Stomach (tissue), 9 donors: ENCODE measurements around the gene TCP11L2. TPM values are rescaled to one million over a fixed set of nuclear protein-coding genes. Genes with fewer than 3 reads are reported as not detected.
A peak's percentile ranks its signal among the peaks of the same experiment; 100 is the strongest.

ENCODE experiments used
- DNase-seq, 2 donors: peaks; one replicate each; pipeline versions ENCODE4 v3.0.0 to v3.0.0-alpha.2; 2013 to 2019
- H3K27ac ChIP-seq, 5 donors: fragments of 200-600 bp in 4 of 5; sonication (generic) in 4 of 5; one replicate each; pipeline ENCODE4 v1.5.1; 2013 to 2019; ENCODE audit warnings: mild to moderate bottlenecking in 1 of 5, moderate library complexity in 1 of 5
- H3K27me3 ChIP-seq, 3 donors: fragments of 200-600 bp; sonication (generic); one replicate each; pipeline ENCODE4 v1.5.1; 2017 to 2019; ENCODE audit warnings: mixed run types in 1 of 3
- H3K36me3 ChIP-seq, 4 donors: fragments of 200-600 bp; sonication (generic); 1 replicate in 3 of 4; 2 replicates in 1 of 4; pipeline ENCODE4 v1.5.1; 2016 to 2019
- H3K4me1 ChIP-seq, 4 donors: fragments of 200-600 bp; sonication (generic); one replicate each; pipeline ENCODE4 v1.5.1; 2016 to 2019
- H3K4me3 ChIP-seq, 4 donors: fragments of 200-600 bp; sonication (generic) in 3 of 4; one replicate each; pipeline ENCODE4 v1.5.1; 2016 to 2019; ENCODE audit warnings: mild to moderate bottlenecking in 1 of 4
- H3K9me3 ChIP-seq, 4 donors: fragments of 200-600 bp; sonication (generic); one replicate each; pipeline ENCODE4 v1.5.1; 2016 to 2019
- EP300 ChIP-seq: sonication (generic); formaldehyde crosslinking; IDR thresholded peaks from one replicate; pipeline ENCODE4 v1.6.1; 2017; ENCODE audit warnings: antibody characterized with exemption
- POLR2A ChIP-seq, 4 donors: fragments of 450-650 bp; IDR thresholded peaks; one replicate each; pipeline ENCODE4 v1.6.1; 2016; ENCODE audit warnings: antibody characterized with exemption in 4 of 4, control low read depth in 2 of 4, mild to moderate bottlenecking in 1 of 4, moderate library complexity in 1 of 4
- POLR2AphosphoS5 ChIP-seq, 3 donors: sonication (generic); formaldehyde crosslinking; IDR thresholded peaks; one replicate each; pipeline ENCODE4 v1.6.1; 2016; ENCODE audit warnings: antibody characterized with exemption in 3 of 3
- WGBS, 5 donors: extraction: QIAGEN DNeasy Blood & Tissue Kit in 3 of 5; methylation state at CpG; one replicate each; pipeline versions ENCODE4 v1.1.5 to v1.1.7; 2013 to 2018; 5-methylcytosine and 5-hydroxymethylcytosine counted together
- intact Hi-C: fragments of 100-400 bp; cut with DNase I; formaldehyde crosslinking; loops from one replicate; pipeline ENCODE4 v1.15.1; 2023; ENCODE audit warnings: low total_unique reads
- polyA plus RNA-seq, 3 donors: library from polyadenylated mRNA; stranded (reverse); fragments of 200-250 nt; gene quantifications; one replicate each; pipeline ENCODE4 v1.2.3, GENCODE V29; 2013
- total RNA-seq, 5 donors: library from RNA; depleted of rRNA; stranded (reverse); fragments of >200 nt; gene quantifications; one replicate each; pipeline versions ENCODE4 v1.1.0 to v1.2.3, GENCODE V29; 2014 to 2016
- TF ChIP-seq, protein P1 (sequence below), 7 experiments: fragments of 450-650 bp in 4 of 7; fragments of 200-600 bp in 3 of 7; sonication (generic) in 3 of 7; IDR thresholded peaks; one replicate each; pipeline ENCODE4 v1.5.1; 2016 to 2019; ENCODE audit warnings: antibody characterized with exemption in 7 of 7, control low read depth in 2 of 7, mild to moderate bottlenecking in 1 of 7
- donor health status: healthy with polysubstance abuse.
- donor health status: Bipolar disorder and iron deficiency.
- donor health status: healthy.

TCP11L2 gene
- total and polyA plus RNA-seq, 8 donors, result 0.29 to 57.5 (median 16.5) TPM

- WGBS, 5 donors, result 77 to 94% (median 90%) methylated on average over 7 of the region's 7 CpGs
- no peak overlapping the region for H3K27ac ChIP-seq
Observed at GRCh38 chr12:106328735-106329134, 26.2 kb downstream of the TCP11L2 start.

GRCh38 chr12:106329231-106329982, 26.9 kb downstream of the TCP11L2 start:
- intact Hi-C loops, result no loop called here
- Histone ChIP-seq H3K27me3 (no peaks in the 10 kb centered on the region), H3K4me1 (peaks cover 0 to 8% (median 0%) of the 10 kb centered on the region in 4 donors), H3K27ac (peak overlapping the region in 1 of 5 donors; percentile 27), H3K9me3 (no peaks in the 10 kb centered on the region), H3K4me3 (no peak overlapping the region), H3K36me3 (peaks cover 5 to 96% (median 88%) of the 10 kb centered on the region in 4 donors)
- WGBS, 5 donors, result 72 to 84% (median 80%) methylated on average over 12 of the region's 12 CpGs
- TF ChIP-seq POLR2AphosphoS5 (IDR thresholded peaks at IDR 0.05), result no peak
- no peak for TF ChIP-seq EP300
- TF ChIP-seq, protein P1, sequence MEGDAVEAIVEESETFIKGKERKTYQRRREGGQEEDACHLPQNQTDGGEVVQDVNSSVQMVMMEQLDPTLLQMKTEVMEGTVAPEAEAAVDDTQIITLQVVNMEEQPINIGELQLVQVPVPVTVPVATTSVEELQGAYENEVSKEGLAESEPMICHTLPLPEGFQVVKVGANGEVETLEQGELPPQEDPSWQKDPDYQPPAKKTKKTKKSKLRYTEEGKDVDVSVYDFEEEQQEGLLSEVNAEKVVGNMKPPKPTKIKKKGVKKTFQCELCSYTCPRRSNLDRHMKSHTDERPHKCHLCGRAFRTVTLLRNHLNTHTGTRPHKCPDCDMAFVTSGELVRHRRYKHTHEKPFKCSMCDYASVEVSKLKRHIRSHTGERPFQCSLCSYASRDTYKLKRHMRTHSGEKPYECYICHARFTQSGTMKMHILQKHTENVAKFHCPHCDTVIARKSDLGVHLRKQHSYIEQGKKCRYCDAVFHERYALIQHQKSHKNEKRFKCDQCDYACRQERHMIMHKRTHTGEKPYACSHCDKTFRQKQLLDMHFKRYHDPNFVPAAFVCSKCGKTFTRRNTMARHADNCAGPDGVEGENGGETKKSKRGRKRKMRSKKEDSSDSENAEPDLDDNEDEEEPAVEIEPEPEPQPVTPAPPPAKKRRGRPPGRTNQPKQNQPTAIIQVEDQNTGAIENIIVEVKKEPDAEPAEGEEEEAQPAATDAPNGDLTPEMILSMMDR (IDR thresholded peaks at IDR 0.05), result no peak
- no peak for TF ChIP-seq POLR2A (IDR thresholded peaks at IDR 0.05)
- DNase-seq, result no peak

More at GRCh38 chr12:106328735-106329134, 26.2 kb downstream of the TCP11L2 start:
- H3K36me3 ChIP-seq, result peaks cover 12 to 96% (median 88%) of the 10 kb centered on the region in 4 donors
- peaks cover 0 to 8% (median 0%) of the 10 kb centered on the region in 4 donors for H3K4me1 ChIP-seq
- DNase-seq, result no peak
- no peaks in the 10 kb centered on the region for H3K9me3 ChIP-seq
- intact Hi-C loops, result no loop called here
- TF ChIP-seq POLR2AphosphoS5 (IDR thresholded peaks at IDR 0.05) (no peak), POLR2A (IDR thresholded peaks at IDR 0.05) (no peak), EP300 (no peak)
- TF ChIP-seq, protein P1 (IDR thresholded peaks at IDR 0.05), result no peak
- no peaks in the 10 kb centered on the region for H3K27me3 ChIP-seq
- no peak overlapping the region for H3K4me3 ChIP-seq

DNA sequence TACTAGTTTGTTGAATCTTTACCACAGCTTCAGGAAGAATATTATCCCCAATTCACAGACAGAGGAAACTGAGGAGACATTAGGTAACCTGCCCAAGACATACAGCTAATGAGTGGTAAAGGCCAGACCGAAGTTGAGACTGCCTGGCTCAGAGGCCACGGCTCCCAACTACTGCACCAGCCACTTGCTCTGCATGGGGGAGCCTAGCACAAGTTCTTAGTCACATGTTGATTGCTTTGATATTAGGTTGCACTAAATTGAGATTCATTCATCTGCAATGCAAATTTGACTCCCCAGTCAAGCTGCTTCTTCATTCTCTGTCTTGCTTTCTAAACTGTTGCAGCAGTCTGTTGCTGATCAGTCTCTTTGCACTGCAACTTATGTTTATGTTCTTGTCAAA, 29.1 kb downstream of the TCP11L2 start:
- intact Hi-C loops, result no loop called here
- no peaks in the 10 kb centered on the region for H3K27me3 ChIP-seq
- 78 to 93% (median 86%) methylated on average over 2 of the region's 2 CpGs for WGBS, 5 donors
- TF ChIP-seq POLR2A (IDR thresholded peaks at IDR 0.05) (no peak), EP300 (no peak), POLR2AphosphoS5 (IDR thresholded peaks at IDR 0.05) (no peak)
- TF ChIP-seq, protein P1 (IDR thresholded peaks at IDR 0.05), result no peak
- peaks cover 0 to 12% (median 5%) of the 10 kb centered on the region in 4 donors for H3K4me1 ChIP-seq
- DNase-seq, result no peak
- H3K27ac ChIP-seq, result no peak overlapping the region
- no peaks in the 10 kb centered on the region for H3K9me3 ChIP-seq
- no peak overlapping the region for H3K4me3 ChIP-seq
- H3K36me3 ChIP-seq, result peaks cover 5 to 95% (median 85%) of the 10 kb centered on the region in 4 donors

DNA sequence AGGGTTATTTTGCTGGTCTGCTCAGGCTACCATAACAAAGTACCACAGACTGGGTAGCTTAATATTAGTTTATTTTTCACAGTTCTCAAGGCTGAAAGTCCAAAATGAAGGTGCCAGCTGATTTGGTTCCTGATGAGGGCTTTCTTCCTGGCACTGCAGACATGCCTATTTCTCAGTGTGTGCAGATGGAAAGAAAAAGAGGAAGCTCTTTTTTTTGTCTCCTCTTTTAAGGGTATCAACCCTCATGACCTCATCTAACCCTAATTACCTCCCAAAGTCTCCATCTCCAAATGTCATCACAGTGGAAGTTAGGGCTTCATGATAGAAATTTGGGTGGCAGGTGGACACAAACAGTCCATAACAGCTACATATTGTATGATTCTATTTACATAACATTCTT, 30.0 kb downstream of the TCP11L2 start:
- Histone ChIP-seq H3K36me3 (peaks cover 5 to 94% (median 83%) of the 10 kb centered on the region in 4 donors), H3K4me3 (no peak overlapping the region), H3K9me3 (no peaks in the 10 kb centered on the region), H3K27ac (no peak overlapping the region), H3K4me1 (peaks cover 0 to 15% (median 6%) of the 10 kb centered on the region in 4 donors), H3K27me3 (no peaks in the 10 kb centered on the region)
- no peak for TF ChIP-seq POLR2A (IDR thresholded peaks at IDR 0.05)
- TF ChIP-seq POLR2AphosphoS5 (IDR thresholded peaks at IDR 0.05), result no peak
- TF ChIP-seq EP300, result no peak
- TF ChIP-seq, protein P1 (IDR thresholded peaks at IDR 0.05), result no peak
- intact Hi-C loops, result no loop called here
- DNase-seq, result no peak
